T-helper 17 cell (primary cell): ENCODE results near the gene TGFB1I1. TPM values are rescaled to one million over a fixed set of nuclear protein-coding genes. Genes with fewer than 3 reads are reported as not detected.
A peak's percentile ranks its signal among the peaks of the same experiment; 100 is the strongest.
"Not testable (repeated sequence)": the region's sequence is repeated elsewhere in the genome, so short reads cannot be mapped to it uniquely, and the experiment has no call there.

Source experiments
- ATAC-seq: fragments of 150-1000 bp; cut with Tn5 transposase; 2 replicates; pipeline ENCODE4 v1.10.0; 2021; ENCODE audit warnings: mild to moderate bottlenecking, moderate library complexity
- DNase-seq, 3 donors: peaks; one replicate each; pipeline versions ENCODE4 v3.0.0 to v3.0.0-alpha.2; 2020 to 2021
- H3K9me3 ChIP-seq: one replicate; pipeline ENCODE4 v1.7.0; 2013; ENCODE audit warnings: low read length, mild to moderate bottlenecking; ENCODE audit not compliant: control insufficient read depth, poor library complexity, severe bottlenecking
- H3K27ac Mint-ChIP-seq: one replicate; pipeline ENCODE4 v1.8.0; 2022; ENCODE audit warnings: mild to moderate bottlenecking, moderate library complexity, mixed read lengths
- H3K27me3 Mint-ChIP-seq: one replicate; pipeline ENCODE4 v1.8.0; 2022; ENCODE audit warnings: mixed read lengths
- H3K36me3 Mint-ChIP-seq: one replicate; pipeline ENCODE4 v1.8.0; 2022; ENCODE audit warnings: low read depth, mixed read lengths
- H3K4me1 Mint-ChIP-seq: one replicate; pipeline ENCODE4 v1.8.0; 2022; ENCODE audit warnings: mild to moderate bottlenecking, mixed read lengths
- H3K4me3 Mint-ChIP-seq: one replicate; pipeline ENCODE4 v1.8.0; 2022; ENCODE audit warnings: mild to moderate bottlenecking, moderate library complexity, mixed read lengths
- total RNA-seq, 4 donors: library from RNA in 2 of 4; stranded (reverse) in 2 of 4; gene quantifications; one replicate each; pipeline ENCODE4 v1.2.3 and lab custom pipeline; 2022 to 2026

The TGFB1I1 gene
- total RNA-seq, 2 donors from 2014 or later = 0.35 to 5.6 TPM

DNA sequence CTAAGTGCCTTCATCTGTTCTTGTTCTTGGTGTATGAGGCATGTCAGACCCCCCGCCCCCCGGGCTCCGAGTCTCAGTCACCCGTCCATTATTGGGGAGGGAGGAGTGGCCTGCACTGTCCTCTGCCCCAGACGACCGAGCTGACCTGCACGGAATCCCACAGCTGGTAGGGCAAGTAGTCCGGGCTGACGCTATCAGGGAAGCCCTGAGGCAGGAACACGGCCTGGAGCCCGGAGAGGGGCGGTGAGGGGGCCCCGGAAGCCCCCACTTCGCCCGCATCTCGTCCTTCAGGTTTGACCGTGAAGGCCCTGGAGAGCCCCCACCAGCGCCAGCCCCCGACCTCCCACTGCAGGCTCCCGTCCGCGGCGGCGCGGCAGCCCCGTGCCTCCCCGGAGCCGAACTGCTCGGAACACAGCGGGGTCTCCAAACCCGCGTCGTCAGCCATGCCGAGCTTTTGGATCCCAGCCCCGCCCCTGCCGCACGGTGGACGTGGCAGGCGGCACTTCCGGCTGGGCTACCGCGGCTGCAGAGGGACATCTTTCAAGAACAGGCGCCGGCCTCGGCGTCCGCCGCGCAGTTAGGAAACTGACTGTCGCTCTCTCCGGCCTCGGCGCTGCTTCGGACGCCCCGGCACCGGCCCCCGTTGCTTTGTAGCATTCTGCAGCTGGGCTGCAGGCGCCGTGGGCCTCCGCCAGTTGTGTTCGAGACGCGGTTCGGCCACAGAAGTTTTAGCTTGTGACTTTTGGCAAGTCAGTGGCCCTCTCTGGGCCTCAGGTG is 36.2 kb downstream of the TGFB1I1 start, which contains the start of gene RUSF1:
RUSF1 (minus strand) TSS at position 463 of the 777 bp plus-strand sequence; CDS start at position 445, 18 bp downstream.
- Mint-ChIP-seq H3K4me1 (peaks cover 27% of the 10 kb centered on the region), H3K36me3 (peaks cover 4% of the 10 kb centered on the region), H3K27me3 (no peaks in the 10 kb centered on the region), H3K27ac (peak within 1 kb of the TSS; percentile 94), H3K4me3 (peak within 1 kb of the TSS; percentile 95)
- peak; percentile 53 to 65 (median 65) for DNase-seq
- H3K9me3 ChIP-seq = no peaks in the 10 kb centered on the region
- ATAC-seq = peak; percentile 89

DNA sequence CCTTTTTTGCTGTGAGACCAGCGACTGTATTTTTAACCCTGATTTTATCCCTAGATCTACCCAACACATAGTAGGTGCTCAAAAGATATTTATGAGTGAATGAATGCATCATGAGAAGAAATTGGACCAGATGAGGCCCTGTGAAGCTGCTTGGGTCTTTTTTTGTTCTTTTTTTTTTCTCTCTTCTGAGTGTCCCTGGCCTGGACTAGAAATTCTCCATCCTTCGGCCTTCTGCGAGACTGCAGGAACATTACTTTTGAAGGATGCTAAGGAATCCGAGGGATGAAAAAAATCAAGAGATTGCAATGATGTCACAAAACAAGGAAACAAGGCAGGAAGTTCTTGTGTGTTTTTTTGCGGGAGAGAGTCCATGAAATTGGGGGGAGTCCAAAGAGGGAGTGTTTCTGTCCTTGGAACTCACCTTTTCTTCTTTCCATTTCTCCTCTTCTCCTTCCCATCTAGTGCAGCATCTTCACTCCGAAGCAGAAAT is 36.8 kb downstream of the TGFB1I1 start:
- Mint-ChIP-seq H3K36me3 (peaks cover 4% of the 10 kb centered on the region), H3K27me3 (no peaks in the 10 kb centered on the region), H3K4me3 (peak overlapping the region; percentile 95), H3K4me1 (peaks cover 27% of the 10 kb centered on the region), H3K27ac (peak overlapping the region; percentile 94)
- ATAC-seq (peak; percentile 9), DNase-seq (no peak)
- H3K9me3 ChIP-seq = no peaks in the 10 kb centered on the region

DNA sequence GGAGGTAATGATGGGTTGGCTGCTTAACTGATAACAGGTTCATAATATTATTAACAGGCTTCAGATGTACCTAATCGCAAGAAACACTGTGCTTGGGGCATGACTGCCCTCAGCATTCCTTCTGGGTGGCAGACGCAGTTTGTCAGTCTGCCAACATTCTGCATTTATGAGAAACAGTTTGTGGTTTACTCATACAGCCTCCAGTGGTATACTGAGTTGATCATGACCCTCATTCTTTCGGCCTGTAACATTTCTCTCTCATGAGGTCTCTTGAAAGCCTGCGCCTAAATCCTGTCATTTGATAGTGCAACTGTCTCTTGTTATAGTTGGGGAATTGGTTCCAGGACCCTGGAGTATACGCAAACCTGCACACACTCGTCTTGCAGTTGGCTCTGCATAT is 41.2 kb downstream of the TGFB1I1 start:
- no peak for ATAC-seq
- peaks cover 4% of the 10 kb centered on the region for H3K27me3 Mint-ChIP-seq

DNA sequence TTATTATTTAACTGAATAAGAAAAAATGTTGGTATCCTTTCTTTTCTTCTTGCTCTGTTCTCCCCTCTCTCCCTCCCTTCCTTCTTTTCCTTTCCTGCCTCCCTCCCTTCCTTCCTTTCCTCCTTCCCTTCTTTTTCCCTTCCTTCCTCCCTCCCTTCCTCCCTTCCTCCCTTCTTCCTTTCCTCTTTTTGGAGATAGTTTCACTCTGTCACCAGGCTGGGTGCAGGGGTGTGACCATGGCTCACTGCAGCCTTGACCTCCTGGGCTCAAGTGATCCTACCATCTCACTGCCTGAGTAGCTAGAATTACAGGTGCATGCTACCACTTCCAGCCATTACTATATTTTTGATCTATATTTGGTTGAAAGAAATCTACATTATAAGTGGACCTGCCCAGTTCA is 41.9 kb downstream of the TGFB1I1 start:
- peaks cover 3% of the 10 kb centered on the region for H3K9me3 ChIP-seq
- DNase-seq = no peak
- Mint-ChIP-seq H3K27me3 (peaks cover 4% of the 10 kb centered on the region), H3K4me3 (no peak overlapping the region), H3K4me1 (peaks cover 9% of the 10 kb centered on the region), H3K36me3 (peaks cover 2% of the 10 kb centered on the region), H3K27ac (no peak overlapping the region)
- ATAC-seq = no peak

More for the DNA sequence above, 41.2 kb downstream of the TGFB1I1 start:
- Mint-ChIP-seq H3K27ac (no peak overlapping the region), H3K4me1 (peaks cover 12% of the 10 kb centered on the region), H3K36me3 (peaks cover 2% of the 10 kb centered on the region), H3K4me3 (no peak overlapping the region)
- no peak for DNase-seq
- H3K9me3 ChIP-seq = peaks cover 3% of the 10 kb centered on the region

DNA sequence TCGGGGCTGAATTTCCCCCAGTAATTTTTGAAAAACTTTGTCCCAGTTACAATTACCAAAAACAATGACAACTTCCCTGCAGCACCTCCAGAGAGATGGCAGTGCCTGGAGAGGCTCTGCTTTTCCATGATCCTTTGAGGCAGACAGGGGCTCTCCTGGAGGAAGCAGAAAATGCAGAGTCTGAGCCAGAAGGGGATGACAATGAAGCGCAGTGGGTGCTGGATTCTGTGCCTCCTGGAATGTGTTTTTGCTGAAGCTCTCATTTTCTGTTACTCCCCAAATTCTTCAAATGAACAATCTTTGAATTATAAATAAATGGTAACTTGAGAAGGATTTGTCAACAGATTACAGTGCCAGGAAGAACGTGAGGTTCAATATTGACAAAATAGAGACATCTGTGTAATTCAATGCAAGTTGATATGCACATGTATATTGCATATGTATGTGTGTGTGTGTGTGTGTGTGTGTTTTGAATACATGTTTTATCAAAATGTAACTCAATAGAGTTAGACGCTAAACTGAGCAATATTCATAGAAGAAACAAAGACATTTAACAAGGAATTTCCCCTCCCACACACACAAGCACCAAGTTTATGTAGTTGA is 45.9 kb downstream of the TGFB1I1 start:
- peaks cover 2% of the 10 kb centered on the region for H3K4me1 Mint-ChIP-seq
- no peak for DNase-seq
- peaks cover 2% of the 10 kb centered on the region for H3K36me3 Mint-ChIP-seq
- H3K27ac Mint-ChIP-seq = no peak overlapping the region
- H3K4me3 Mint-ChIP-seq = no peak overlapping the region
- no peak for ATAC-seq
- H3K9me3 ChIP-seq = peaks cover 3% of the 10 kb centered on the region
- peaks cover 4% of the 10 kb centered on the region for H3K27me3 Mint-ChIP-seq

DNA sequence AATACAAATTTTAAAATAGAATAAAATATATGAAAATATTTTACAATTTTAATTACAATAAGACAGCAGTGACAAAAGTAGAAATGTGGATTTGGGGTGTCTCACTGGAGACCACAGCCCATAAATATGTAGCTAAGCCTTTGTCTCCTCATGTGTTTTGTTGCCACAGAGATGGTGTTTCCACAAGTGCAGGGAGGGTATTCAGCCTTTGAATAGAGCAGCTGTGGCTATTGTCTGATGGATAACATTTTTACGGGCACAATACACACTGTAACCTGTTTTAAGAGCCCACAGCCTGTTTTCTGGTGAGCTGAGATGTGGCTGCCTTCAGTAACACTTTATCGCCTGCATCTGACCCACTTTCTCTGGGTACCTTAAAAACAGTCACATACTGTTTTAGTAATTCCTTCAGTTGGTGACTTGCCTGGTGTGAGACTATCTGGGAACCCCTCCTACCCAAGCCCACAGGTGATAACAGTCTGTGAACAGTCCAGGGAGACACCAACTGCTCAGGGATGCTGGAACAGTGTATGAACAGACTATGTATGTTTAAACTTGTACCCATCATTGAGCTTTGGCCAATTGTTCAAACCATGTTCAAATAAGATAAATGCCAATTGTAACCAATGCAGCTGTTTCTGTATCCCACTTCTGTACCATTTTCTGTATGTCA is 47.9 kb downstream of the TGFB1I1 start:
- H3K27ac Mint-ChIP-seq = no peak overlapping the region
- H3K9me3 ChIP-seq = peaks cover 3% of the 10 kb centered on the region
- ATAC-seq (no peak), DNase-seq (no peak)
- H3K36me3 Mint-ChIP-seq = peaks cover 2% of the 10 kb centered on the region
- H3K4me1 Mint-ChIP-seq = no peaks in the 10 kb centered on the region
- H3K4me3 Mint-ChIP-seq = no peak overlapping the region
- peaks cover 4% of the 10 kb centered on the region for H3K27me3 Mint-ChIP-seq

DNA sequence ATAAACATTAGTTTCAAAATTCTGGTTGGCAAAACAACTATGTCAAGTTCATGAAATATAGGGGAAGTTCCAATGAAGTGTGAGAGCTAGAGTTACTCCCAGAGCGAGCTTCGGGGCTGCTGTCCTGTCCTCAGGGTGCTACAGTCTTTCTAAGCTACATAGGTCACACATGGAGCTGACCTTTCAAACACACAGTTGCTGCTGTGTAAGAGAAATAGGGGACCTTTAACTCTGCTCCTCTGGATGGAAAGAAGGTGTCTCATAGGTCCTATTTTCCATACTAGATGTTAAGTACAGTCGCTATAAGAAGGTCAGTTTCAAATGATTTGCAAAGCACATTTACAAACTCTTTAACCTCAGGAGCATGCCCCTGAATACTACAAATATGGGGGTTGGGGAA is 49.4 kb downstream of the TGFB1I1 start:
- Mint-ChIP-seq H3K27ac (no peak overlapping the region), H3K4me3 (no peak overlapping the region), H3K27me3 (peaks cover 4% of the 10 kb centered on the region), H3K36me3 (peaks cover 2% of the 10 kb centered on the region), H3K4me1 (no peaks in the 10 kb centered on the region)
- no peak for ATAC-seq
- peaks cover 3% of the 10 kb centered on the region for H3K9me3 ChIP-seq
- DNase-seq = no peak

DNA sequence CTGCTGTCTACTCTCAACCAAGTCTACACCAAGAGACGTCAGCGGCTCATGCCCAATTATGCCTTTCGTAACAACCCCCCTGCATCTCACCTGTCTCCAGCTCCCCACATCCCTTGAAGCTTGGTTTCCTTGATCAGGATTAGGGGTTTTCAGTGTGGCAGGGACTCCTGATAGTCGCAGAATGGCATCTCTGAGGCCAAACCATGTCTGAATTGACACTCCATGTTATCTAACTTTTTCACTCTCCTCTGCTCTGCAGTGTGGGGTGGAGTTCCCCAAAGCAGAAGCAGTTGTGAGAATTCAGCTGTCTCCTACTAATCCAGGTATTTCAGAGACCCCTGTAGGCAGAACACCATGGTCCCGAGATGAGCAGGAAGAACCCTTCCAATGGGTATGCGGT is 50.1 kb downstream of the TGFB1I1 start:
- H3K4me1 Mint-ChIP-seq = no peaks in the 10 kb centered on the region
- H3K4me3 Mint-ChIP-seq = no peak overlapping the region
- peaks cover under 1% of the 10 kb centered on the region for H3K27me3 Mint-ChIP-seq
- no peaks in the 10 kb centered on the region for H3K36me3 Mint-ChIP-seq
- H3K9me3 ChIP-seq = peaks cover 3% of the 10 kb centered on the region
- no peak overlapping the region for H3K27ac Mint-ChIP-seq
- no peak for DNase-seq
- ATAC-seq = no peak

DNA sequence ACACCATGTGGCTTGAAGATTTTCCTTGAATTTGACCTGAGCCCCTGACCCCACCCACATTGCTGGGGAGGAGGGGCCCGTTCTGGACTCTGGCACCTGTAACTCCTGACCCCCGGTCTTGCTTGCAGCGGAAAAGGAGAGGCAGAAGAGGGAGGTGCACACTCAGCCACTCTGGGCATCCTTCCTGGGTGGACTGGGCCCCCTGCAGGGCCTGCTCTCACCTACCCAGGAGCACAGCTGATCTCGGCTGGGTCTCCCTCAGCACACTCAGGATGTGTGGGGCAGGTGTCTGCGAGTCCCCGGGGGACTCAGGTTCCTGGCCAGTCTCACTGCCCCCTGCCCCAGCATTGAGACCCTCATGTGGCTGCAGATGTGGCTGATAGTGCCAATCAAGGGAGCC is 51.8 kb downstream of the TGFB1I1 start:
- not testable (repeated sequence) for H3K4me1 Mint-ChIP-seq, H3K36me3 Mint-ChIP-seq, DNase-seq, H3K27ac Mint-ChIP-seq, H3K9me3 ChIP-seq, ATAC-seq, H3K4me3 Mint-ChIP-seq
- peaks cover 13% of the 10 kb centered on the region for H3K27me3 Mint-ChIP-seq

DNA sequence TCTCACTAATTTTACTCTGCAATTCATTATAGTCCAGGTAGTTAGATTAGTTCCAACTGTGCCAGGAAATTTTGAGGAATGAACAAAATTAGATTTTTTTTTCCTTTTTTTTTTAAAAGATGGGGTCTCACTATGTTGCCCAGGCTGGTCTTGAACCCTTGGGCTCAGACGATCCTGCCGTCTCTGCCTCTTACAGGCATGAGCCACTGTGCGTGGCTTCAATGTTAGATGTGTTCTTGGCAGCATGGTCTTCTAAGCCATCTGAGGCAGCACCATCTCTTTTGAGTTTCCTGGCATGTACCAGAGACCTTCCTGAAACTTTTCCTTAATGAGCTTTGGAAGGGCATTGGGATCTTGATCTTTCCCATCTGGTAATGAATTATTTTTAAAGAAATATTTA is 53.2 kb downstream of the TGFB1I1 start:
- H3K4me3 Mint-ChIP-seq = no peak overlapping the region
- H3K27ac Mint-ChIP-seq = no peak overlapping the region
- no peaks in the 10 kb centered on the region for H3K9me3 ChIP-seq
- ATAC-seq = no peak
- no peak for DNase-seq
- no peaks in the 10 kb centered on the region for H3K36me3 Mint-ChIP-seq
- H3K27me3 Mint-ChIP-seq = peaks cover 18% of the 10 kb centered on the region
- H3K4me1 Mint-ChIP-seq = peaks cover 8% of the 10 kb centered on the region

Other genes with a start within 250 kb of the TGFB1I1 start
- gene ITGAM, start 212.2 kb upstream of the TGFB1I1 start, total RNA-seq = 10 to 100 TPM in 1 of 2 donors, 1 to 10 TPM in 1; 7.3 to 12.5 TPM
- gene ITGAX, start 117.0 kb upstream of the TGFB1I1 start, total RNA-seq = 10 to 100 TPM in 1 of 2 donors, 1 to 10 TPM in 1; 4.6 to 16.0 TPM
- gene ITGAD, start 78.8 kb upstream of the TGFB1I1 start, total RNA-seq = not detected
- not detected for gene COX6A2, start 43.8 kb upstream of the TGFB1I1 start, total RNA-seq
- gene ZNF843, start 29.4 kb upstream of the TGFB1I1 start, total RNA-seq = under 1 TPM; 0.10 to 0.23 TPM
- gene ARMC5, start 12.7 kb upstream of the TGFB1I1 start, total RNA-seq = 10 to 100 TPM; 15.8 to 21.9 TPM
- gene SLC5A2, start 11.0 kb downstream of the TGFB1I1 start, total RNA-seq = 1 to 10 TPM; 1.3 to 2.8 TPM
- 10 to 100 TPM; 56.7 to 60.7 TPM for gene RUSF1, start 36.2 kb downstream of the TGFB1I1 start, total RNA-seq
- gene AHSP, start 55.7 kb downstream of the TGFB1I1 start, total RNA-seq = not detected